Right lobe of liver (tissue), 6 donors: Measurements from ENCODE around the gene OLFML2B. TPM values are rescaled to one million over a fixed set of nuclear protein-coding genes. Genes with fewer than 3 reads are reported as not detected.

ENCODE experiments used
- ATAC-seq, 4 donors: fragments of 200-7000 bp; cut with Tn5 transposase; one replicate each; pipeline ENCODE4 v1.9.1; 2020; ENCODE audit warnings: mild to moderate bottlenecking in 4 of 4, moderate library complexity in 4 of 4
- DNase-seq, 3 donors: peaks; one replicate each; pipeline ENCODE4 v3.0.0-alpha.2; 2020
- H3K27ac ChIP-seq, 3 donors: fragments of 200-600 bp; one replicate each; pipeline ENCODE4 v1.8.0; 2022
- H3K27me3 ChIP-seq, 2 donors: fragments of 200-600 bp; one replicate each; pipeline ENCODE4 v1.8.0; 2022
- H3K36me3 ChIP-seq, 4 donors: fragments of 200-600 bp; sonication (generic) in 1 of 4; one replicate each; pipeline versions ENCODE4 v1.5.1 to v1.8.0; 2017 to 2022; ENCODE audit warnings: control low read depth in 1 of 4
- H3K4me1 ChIP-seq, 4 donors: fragments of 200-600 bp; sonication (generic) in 1 of 4; one replicate each; pipeline versions ENCODE4 v1.5.1 to v1.8.0; 2017 to 2022; ENCODE audit warnings: control low read depth in 1 of 4
- H3K4me3 ChIP-seq, 3 donors: fragments of 200-600 bp; one replicate each; pipeline ENCODE4 v1.8.0; 2022
- H3K9me3 ChIP-seq, 4 donors: fragments of 200-600 bp; sonication (generic) in 1 of 4; one replicate each; pipeline versions ENCODE4 v1.5.1 to v1.8.0; 2017 to 2022; ENCODE audit warnings: control low read depth in 1 of 4
- CTCF ChIP-seq, 4 donors: fragments of 200-600 bp in 3 of 4; fragments of 450-650 bp in 1 of 4; IDR thresholded peaks; one replicate each; pipeline versions ENCODE4 v1.5.1 to v1.8.0; 2016 to 2022; ENCODE audit warnings: antibody characterized with exemption in 4 of 4, mild to moderate bottlenecking in 2 of 4
- POLR2A ChIP-seq: fragments of 450-650 bp; IDR thresholded peaks from one replicate; pipeline ENCODE4 v1.6.1; 2017; ENCODE audit warnings: antibody characterized with exemption, mild to moderate bottlenecking
- WGBS: methylation state at CpG from one replicate; pipeline ENCODE4 v1.1.6; 2018; ENCODE audit warnings: low coverage, low lambda C conversion rate; ENCODE audit not compliant: insufficient coverage; ENCODE audit errors: missing lambda C conversion rate; 5-methylcytosine and 5-hydroxymethylcytosine counted together
- intact Hi-C, 2 donors: fragments of 100-400 bp; cut with DNase I; formaldehyde crosslinking; loops; one replicate each; pipeline versions ENCODE4 v1.11.2 to v1.14.1; 2022
- total RNA-seq, 6 experiments: library from RNA; depleted of rRNA in 2 of 6; stranded (reverse); fragments of >200 nt in 2 of 6; fragmentation: NEBNext Ultra II Directional in 3 of 6; extraction: Animal tissue kit (Norgen Biotek cat#: 25700) in 3 of 6; gene quantifications; one replicate each; pipeline versions ENCODE4 v1.1.0 to v1.2.4, GENCODE V29; 2016 to 2023
- donor health status: DM: no; HTN: yes; CAD: no.
- donor health status: DM: no; HTN: no; CAD: no.
- donor health status: DM: no; HTN: no; CAD: no.
- donor health status: DM: no; HTN: yes; CAD: no.
- donor health status: DM: no; HTN: yes; CAD: no.

OLFML2B gene
- total RNA-seq, 6 experiments from 2014 or later = 0.37 to 2.1 (median 1.3) TPM

- H3K4me3 ChIP-seq = no peak overlapping the region
- DNase-seq = no peak
- TF ChIP-seq CTCF (IDR thresholded peaks at IDR 0.05) (peak; percentile 19 to 40 (median 30)), POLR2A (no peak)
- peak in 2 of 4 donors; percentile 28 to 38 for ATAC-seq
- intact Hi-C loops = no loop called here
- no peak overlapping the region for H3K27ac ChIP-seq
- no peaks in the 10 kb centered on the region for H3K27me3 ChIP-seq
- H3K36me3 ChIP-seq = no peaks in the 10 kb centered on the region
- no peaks in the 10 kb centered on the region for H3K9me3 ChIP-seq
- no peaks in the 10 kb centered on the region for H3K4me1 ChIP-seq
These were observed 17.0 kb upstream of the OLFML2B start for GRCh38 chr1:162040657-162041056.

GRCh38 chr1:162040001-162040400 lies 16.3 kb upstream of the OLFML2B start:
- 51% methylated on average over 4 of the region's 4 CpGs for WGBS
- Histone ChIP-seq H3K27ac (no peak overlapping the region), H3K4me3 (no peak overlapping the region), H3K9me3 (no peaks in the 10 kb centered on the region), H3K4me1 (no peaks in the 10 kb centered on the region), H3K36me3 (no peaks in the 10 kb centered on the region), H3K27me3 (no peaks in the 10 kb centered on the region)
- TF ChIP-seq CTCF (IDR thresholded peaks at IDR 0.05) (no peak), POLR2A (no peak)
- DNase-seq = no peak
- intact Hi-C loops = no loop called here
- peak in 1 of 4 donors; percentile 30 for ATAC-seq

- Histone ChIP-seq H3K27me3 (no peaks in the 10 kb centered on the region), H3K4me1 (no peaks in the 10 kb centered on the region), H3K4me3 (no peak overlapping the region), H3K36me3 (no peaks in the 10 kb centered on the region), H3K27ac (no peak overlapping the region), H3K9me3 (no peaks in the 10 kb centered on the region)
- intact Hi-C loops = loop anchor here in 1 of 2 donors (10.0 kb wide), 1 partner anchor 244 kb away; no protein-coding TSS in a partner anchor
- TF ChIP-seq CTCF (IDR thresholded peaks at IDR 0.05) = no peak
- no peak for TF ChIP-seq POLR2A
- DNase-seq (no peak), ATAC-seq (no peak)
- 85% methylated on average over 1 of the region's 1 CpG for WGBS
These were observed 15.0 kb upstream of the OLFML2B start for GRCh38 chr1:162038624-162039023.

- intact Hi-C loops = loop anchor here in 1 of 2 donors (10.0 kb wide), 1 partner anchor 241 kb away; no protein-coding TSS in a partner anchor
- Histone ChIP-seq H3K4me3 (no peak overlapping the region), H3K9me3 (no peaks in the 10 kb centered on the region), H3K4me1 (no peaks in the 10 kb centered on the region), H3K36me3 (no peaks in the 10 kb centered on the region), H3K27me3 (no peaks in the 10 kb centered on the region), H3K27ac (no peak overlapping the region)
- TF ChIP-seq POLR2A = no peak
- WGBS = 92% methylated on average over 1 of the region's 1 CpG
- DNase-seq (no peak), ATAC-seq (no peak)
These were observed 12.5 kb upstream of the OLFML2B start for GRCh38 chr1:162036163-162036562.

GRCh38 chr1:162035241-162035640 lies 11.6 kb upstream of the OLFML2B start:
- Histone ChIP-seq H3K36me3 (no peaks in the 10 kb centered on the region), H3K4me3 (no peak overlapping the region), H3K4me1 (no peaks in the 10 kb centered on the region), H3K27me3 (no peaks in the 10 kb centered on the region), H3K9me3 (no peaks in the 10 kb centered on the region), H3K27ac (no peak overlapping the region)
- intact Hi-C loops = loop anchor here in 1 of 2 donors (10.0 kb wide), 1 partner anchor 240 kb away; no protein-coding TSS in a partner anchor
- ATAC-seq (peak in 1 of 4 donors; percentile 71), DNase-seq (peak in 1 of 3 donors; percentile 48)
- no CpG with 5 or more reads among the region's 2 CpGs for WGBS
- TF ChIP-seq POLR2A (no peak), CTCF (IDR thresholded peaks at IDR 0.05) (no peak)
